ENCODE data around the gene GADD45B. TPM values are rescaled to one million over a fixed set of nuclear protein-coding genes. Genes with fewer than 3 reads are reported as not detected.

GADD45B gene
- total and polyA plus RNA-seq, 8 donors = 52.9 to 588 (median 81.9) TPM

- no peak for TF ChIP-seq POLR2A (IDR thresholded peaks at IDR 0.05)
- TF ChIP-seq CTCF (IDR thresholded peaks at IDR 0.05) = no peak
- TF ChIP-seq EP300 (IDR thresholded peaks at IDR 0.05) = no peak
- no peak overlapping the region for H3K27ac ChIP-seq
- H3K36me3 ChIP-seq = peaks cover 0 to 17% (median 8%) of the 10 kb centered on the region in 4 donors
- intact Hi-C loops (cut with DNase I; ENCODE audit: low total_unique reads) = no loop called here
- WGBS, 5 donors = 91 to 96% (median 94%) methylated on average over 7 of the region's 7 CpGs
- no peak for DNase-seq
- H3K9me3 ChIP-seq = no peaks in the 10 kb centered on the region
- H3K4me3 ChIP-seq = no peak overlapping the region
- peaks cover 10 to 18% (median 17%) of the 10 kb centered on the region in 4 donors for H3K4me1 ChIP-seq
- H3K27me3 ChIP-seq = no peaks in the 10 kb centered on the region
These were observed 24.8 kb upstream of the GADD45B start for GRCh38 chr19:2451138-2451537.

GRCh38 chr19:2451741-2452140 is 24.2 kb upstream of the GADD45B start:
- WGBS, 5 donors = 91 to 97% (median 95%) methylated on average over 17 to 18 of the region's 18 CpGs
- TF ChIP-seq POLR2AphosphoS5 (IDR thresholded peaks at IDR 0.05) (no peak), POLR2A (IDR thresholded peaks at IDR 0.05) (no peak), CTCF (IDR thresholded peaks at IDR 0.05) (no peak), EP300 (IDR thresholded peaks at IDR 0.05) (no peak)

GRCh38 chr19:2453431-2454025 is 22.4 kb upstream of the GADD45B start:
- WGBS, 5 donors = 86 to 96% (median 93%) methylated on average over 7 to 19 of the region's 19 CpGs
- DNase-seq = no peak
- Histone ChIP-seq H3K27me3 (no peaks in the 10 kb centered on the region), H3K9me3 (no peaks in the 10 kb centered on the region), H3K27ac (no peak overlapping the region), H3K4me1 (peaks cover 15 to 27% (median 24%) of the 10 kb centered on the region in 4 donors), H3K36me3 (peaks cover 0 to 17% (median 8%) of the 10 kb centered on the region in 4 donors), H3K4me3 (no peak overlapping the region)
- intact Hi-C loops (cut with DNase I; ENCODE audit: low total_unique reads) = no loop called here
- no peak for TF ChIP-seq POLR2A (IDR thresholded peaks at IDR 0.05)
- no peak for TF ChIP-seq CTCF (IDR thresholded peaks at IDR 0.05)
- no peak for TF ChIP-seq EP300 (IDR thresholded peaks at IDR 0.05)
- no peak for TF ChIP-seq POLR2AphosphoS5 (IDR thresholded peaks at IDR 0.05)

More at GRCh38 chr19:2451741-2452140, 24.2 kb upstream of the GADD45B start:
- intact Hi-C loops (cut with DNase I; ENCODE audit: low total_unique reads) = no loop called here
- Histone ChIP-seq H3K4me3 (no peak overlapping the region), H3K4me1 (peaks cover 10 to 22% (median 19%) of the 10 kb centered on the region in 4 donors), H3K9me3 (no peaks in the 10 kb centered on the region), H3K27me3 (no peaks in the 10 kb centered on the region), H3K36me3 (peaks cover 0 to 17% (median 8%) of the 10 kb centered on the region in 4 donors), H3K27ac (no peak overlapping the region)
- DNase-seq = no peak

- Histone ChIP-seq H3K4me3 (no peak overlapping the region), H3K27me3 (no peaks in the 10 kb centered on the region), H3K36me3 (peaks cover 0 to 17% (median 8%) of the 10 kb centered on the region in 4 donors), H3K4me1 (peaks cover 15 to 27% (median 24%) of the 10 kb centered on the region in 4 donors), H3K27ac (no peak overlapping the region), H3K9me3 (no peaks in the 10 kb centered on the region)
- 80 to 93% (median 92%) methylated on average over 18 to 19 of the region's 19 CpGs for WGBS, 5 donors
- no peak for TF ChIP-seq POLR2A (IDR thresholded peaks at IDR 0.05)
- no peak for TF ChIP-seq EP300 (IDR thresholded peaks at IDR 0.05)
- no peak for TF ChIP-seq POLR2AphosphoS5 (IDR thresholded peaks at IDR 0.05)
- TF ChIP-seq CTCF (IDR thresholded peaks at IDR 0.05) = no peak
- no peak for DNase-seq
- intact Hi-C loops (cut with DNase I; ENCODE audit: low total_unique reads) = no loop called here
These were observed 21.5 kb upstream of the GADD45B start for GRCh38 chr19:2454199-2454961.

Measured in stomach (tissue), 9 donors.